ENCODE results near the gene GKN1. TPM values are rescaled to one million over a fixed set of nuclear protein-coding genes. Genes with fewer than 3 reads are reported as not detected.

GKN1 gene
- total RNA-seq, 1 experiment from 2014 or later: not detected

GRCh38 chr2:68931799-68932198, 42.6 kb upstream of the GKN1 start:
- no peak overlapping the region for H2AFZ ChIP-seq (ENCODE audit: low read length)
- DNase-seq: no peak
- H3K9me3 Mint-ChIP-seq: no peaks in the 10 kb centered on the region
- H2AK5ac ChIP-seq (ENCODE audit: insufficient read length, low read length): no peak overlapping the region
- no peaks in the 10 kb centered on the region for H3K79me1 ChIP-seq (ENCODE audit: insufficient read depth, low read depth, low read length, poor library complexity, severe bottlenecking)
- H3K27me3 Mint-ChIP-seq (ENCODE audit: low read depth): peaks cover 5% of the 10 kb centered on the region
- no peak for TF ChIP-seq CTCF (conservative IDR thresholded peaks at IDR 0.05)
- no peak overlapping the region for H2BK120ac ChIP-seq (ENCODE audit: low read depth, low read length, poor library complexity, severe bottlenecking)
- H3K23ac ChIP-seq (ENCODE audit: insufficient read length, low read depth, low read length): no peak overlapping the region
- no peak overlapping the region for H3K4me2 ChIP-seq (ENCODE audit: insufficient read depth, insufficient read length, low read length)
- no peak overlapping the region for H3K14ac ChIP-seq (ENCODE audit: insufficient read depth, low read length)
- H2BK5ac ChIP-seq (ENCODE audit: insufficient read length, low read length): no peak overlapping the region
- no peak overlapping the region for H4K8ac ChIP-seq (replicated peaks; ENCODE audit: insufficient read length, low read depth, low read length)
- no peak overlapping the region for H3K4ac ChIP-seq (ENCODE audit: low read depth, low read length)
- H2BK12ac ChIP-seq (ENCODE audit: insufficient read length, low read depth, low read length): no peak overlapping the region
- WGBS (ENCODE audit: extremely low coverage, insufficient read length, low lambda C conversion rate): no CpG with 5 or more reads among the region's 4 CpGs
- H3T11ph ChIP-seq (ENCODE audit: low read length): no peak overlapping the region
- H3K4me1 ChIP-seq (ENCODE audit: insufficient read depth, low read length): no peaks in the 10 kb centered on the region
- H3K27ac Mint-ChIP-seq: no peak overlapping the region
- no peaks in the 10 kb centered on the region for H3K36me3 Mint-ChIP-seq (ENCODE audit: insufficient read depth in 1 of 3, low read depth in 3 of 3)
- no peaks in the 10 kb centered on the region for H3K79me2 ChIP-seq (ENCODE audit: insufficient read depth, low read length)
- no peak overlapping the region for H3K4me3 Mint-ChIP-seq
- no peak overlapping the region for H4K91ac ChIP-seq (ENCODE audit: insufficient read length, low read depth, low read length)
- H3K4me1 Mint-ChIP-seq: no peaks in the 10 kb centered on the region
- H3K27ac ChIP-seq (ENCODE audit: insufficient read length, low read depth, low read length): no peak overlapping the region
- H2BK15ac ChIP-seq (ENCODE audit: low read depth, low read length): no peak overlapping the region
- H3K9ac ChIP-seq (ENCODE audit: extremely low read depth, insufficient read length, low read length): no peak overlapping the region
- H2BK20ac ChIP-seq (ENCODE audit: low read depth, low read length, poor library complexity, severe bottlenecking): no peak overlapping the region
- no peaks in the 10 kb centered on the region for H3K27me3 ChIP-seq (ENCODE audit: insufficient read depth, low read length)
- H3K18ac ChIP-seq (ENCODE audit: insufficient read length, low read depth, low read length): no peak overlapping the region
- no peak overlapping the region for H3K56ac ChIP-seq (ENCODE audit: insufficient read length, low read depth, low read length)
- no peaks in the 10 kb centered on the region for H4K20me1 ChIP-seq (ENCODE audit: control insufficient read depth, insufficient read depth, insufficient read length)
- no peak overlapping the region for H4K5ac ChIP-seq (ENCODE audit: insufficient read length, low read depth, low read length)
- H3K23me2 ChIP-seq (ENCODE audit: insufficient read length, low read depth, low read length, poor library complexity, severe bottlenecking): no peaks in the 10 kb centered on the region
- no peaks in the 10 kb centered on the region for H3K9me3 ChIP-seq (ENCODE audit: control insufficient read depth, low read depth, low read length)
